GM18868 (cell line): ENCODE measurements around the gene PAIP2.
"Not testable (repeated sequence)": the region's sequence is repeated elsewhere in the genome, so short reads cannot be mapped to it uniquely, and the experiment has no call there.

Experiments
- ATAC-seq: cut with Tn5 transposase; IDR thresholded peaks from one replicate; pipeline ENCODE4 v1.9.1; 2021; ENCODE audit warnings: mild to moderate bottlenecking, moderate library complexity; ENCODE audit not compliant: unreplicated experiment

PAIP2 gene

DNA sequence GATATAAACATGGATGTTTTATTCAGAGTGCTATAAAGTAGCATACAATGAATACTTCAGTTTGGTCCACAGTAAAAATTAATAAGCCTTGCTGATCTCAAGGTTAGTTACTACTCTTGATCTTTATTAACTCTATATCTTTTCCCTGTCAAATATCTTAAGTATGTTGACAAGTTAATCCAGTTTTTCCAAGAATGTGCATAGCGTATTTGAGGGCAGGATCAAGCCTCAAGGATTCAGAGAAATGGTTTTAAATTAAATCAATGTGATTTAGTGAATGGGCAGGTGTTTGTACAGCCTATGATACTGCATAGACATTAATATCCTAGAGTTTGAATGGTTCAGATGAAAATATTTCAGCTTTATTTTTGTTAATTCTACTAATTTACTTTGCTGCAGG is 27.4 kb upstream of the PAIP2 start:
- ATAC-seq: no peak

DNA sequence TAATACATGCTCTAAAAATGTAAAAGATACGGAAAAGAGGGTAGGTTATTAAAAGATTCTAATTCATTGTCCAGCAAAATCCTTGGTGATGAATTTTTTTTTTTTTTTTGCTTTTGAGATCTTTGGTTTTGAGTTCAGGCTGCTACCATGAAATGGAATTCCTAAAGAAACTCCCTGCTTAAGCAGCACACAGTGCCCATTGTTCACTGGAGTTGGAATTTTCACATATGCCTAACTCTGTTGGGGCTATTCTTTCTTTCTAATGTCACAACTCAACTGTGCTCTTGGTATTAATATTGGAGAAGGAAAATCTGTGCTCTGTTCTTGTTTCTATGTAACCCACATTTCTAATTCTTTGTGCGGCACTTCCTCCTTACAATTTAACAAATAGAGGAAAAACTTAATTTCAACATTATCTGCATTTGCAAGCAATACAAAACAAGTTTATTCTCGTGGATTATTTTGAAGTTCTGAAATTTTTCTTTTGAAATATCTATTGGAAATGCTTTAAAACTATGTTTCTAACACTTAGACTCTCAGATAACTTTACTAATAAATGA is 26.5 kb upstream of the PAIP2 start:
- ATAC-seq: no peak

DNA sequence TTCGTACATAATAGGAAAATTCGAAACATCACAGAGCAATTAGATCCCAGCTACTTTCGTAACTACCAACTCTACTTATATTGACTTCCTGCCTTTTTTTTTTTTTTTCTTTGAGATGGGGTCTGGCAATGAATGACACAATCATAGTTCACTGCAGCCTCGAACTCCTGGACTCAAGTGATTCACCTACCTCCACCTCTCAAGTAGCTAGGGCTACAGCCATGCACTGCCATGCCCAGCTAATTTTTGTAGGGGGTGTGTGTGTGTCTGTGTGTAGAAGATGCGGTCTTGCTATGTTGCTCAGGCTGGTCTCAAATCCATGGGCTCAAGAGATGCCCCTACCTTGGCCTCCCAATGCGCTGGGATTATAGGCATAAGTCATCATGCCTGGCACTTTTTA is 5.8 kb upstream of the PAIP2 start:
- ATAC-seq: no peak

DNA sequence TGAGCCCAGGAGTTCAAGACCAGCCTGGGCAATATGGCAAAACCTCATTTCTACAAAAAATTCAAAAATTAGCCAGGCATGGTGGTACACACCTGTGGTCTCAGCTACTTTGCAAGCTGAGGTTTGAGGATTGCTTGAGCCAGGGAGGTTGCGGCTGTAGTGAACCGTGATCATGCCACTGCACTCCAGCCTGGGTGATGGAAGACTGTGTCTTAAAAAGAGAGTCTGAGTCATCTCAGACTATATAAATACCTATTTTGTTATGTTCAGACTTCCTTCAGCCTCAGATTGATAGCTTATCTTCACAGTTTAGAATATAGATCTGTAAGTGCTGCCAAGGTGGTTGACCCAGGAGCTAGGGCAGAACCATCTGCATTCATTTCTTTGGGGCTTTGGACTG is 1.6 kb upstream of the PAIP2 start:
- ATAC-seq: no peak

DNA sequence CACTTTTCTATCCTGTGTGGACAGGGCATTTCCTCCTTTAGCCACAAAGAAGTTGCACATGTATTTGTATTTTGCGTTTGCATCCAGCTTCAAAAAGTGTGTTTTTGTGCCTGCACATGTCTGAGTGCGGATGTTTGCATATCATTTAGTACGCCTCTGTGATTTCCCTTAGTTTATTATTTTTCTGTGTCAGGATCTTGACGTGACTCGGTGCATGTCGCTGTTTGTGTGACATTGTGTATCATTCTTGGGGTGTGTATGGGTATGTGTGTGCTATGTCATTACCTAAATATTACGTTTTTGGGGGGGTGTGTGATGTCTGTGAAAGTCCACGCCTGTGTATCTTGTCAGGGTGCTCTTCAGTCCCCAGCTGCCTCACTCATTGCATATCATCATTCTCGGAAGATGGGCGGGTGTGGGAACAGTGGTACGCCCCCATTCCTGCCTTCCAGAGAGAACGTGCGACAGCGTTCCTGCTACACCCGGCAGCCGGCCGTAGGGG is 416 bp upstream of the PAIP2 start:
- no peak for ATAC-seq

DNA sequence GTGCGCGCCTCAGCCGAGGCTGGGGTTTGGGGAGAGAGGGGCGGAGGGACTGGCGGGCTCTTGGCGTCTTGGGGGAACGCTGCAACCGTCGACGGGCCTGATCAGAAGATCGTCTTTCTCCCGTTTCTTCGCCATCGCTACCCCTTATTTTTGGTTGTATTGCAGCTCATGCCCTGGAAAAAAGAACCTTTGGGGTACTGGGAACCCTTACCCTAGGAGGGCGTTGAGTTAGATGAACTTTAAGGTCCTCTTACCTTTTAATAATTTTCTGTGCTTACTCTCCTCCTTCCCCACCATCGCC is 719 bp downstream of the PAIP2 start:
- ATAC-seq: peak; percentile 54

DNA sequence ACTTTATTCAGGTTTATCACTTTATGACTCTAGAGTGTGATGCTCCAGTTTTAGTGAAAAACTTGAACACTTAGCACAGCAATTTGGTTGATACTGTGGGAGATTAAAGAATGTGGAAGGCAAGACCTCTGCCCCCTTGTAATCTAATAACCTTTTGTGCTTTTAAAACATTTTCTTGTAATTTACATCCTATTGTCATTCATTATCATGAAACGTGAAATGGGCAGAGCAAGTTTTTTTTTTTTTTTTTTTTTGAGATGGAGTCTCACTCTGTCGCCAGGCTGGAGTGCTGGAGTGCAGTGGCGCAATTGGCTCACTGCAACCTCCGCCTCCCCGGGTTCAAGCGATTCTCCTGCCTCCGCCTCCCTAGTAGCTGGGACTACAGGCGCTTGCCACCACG is 1.8 kb downstream of the PAIP2 start:
- no peak for ATAC-seq

DNA sequence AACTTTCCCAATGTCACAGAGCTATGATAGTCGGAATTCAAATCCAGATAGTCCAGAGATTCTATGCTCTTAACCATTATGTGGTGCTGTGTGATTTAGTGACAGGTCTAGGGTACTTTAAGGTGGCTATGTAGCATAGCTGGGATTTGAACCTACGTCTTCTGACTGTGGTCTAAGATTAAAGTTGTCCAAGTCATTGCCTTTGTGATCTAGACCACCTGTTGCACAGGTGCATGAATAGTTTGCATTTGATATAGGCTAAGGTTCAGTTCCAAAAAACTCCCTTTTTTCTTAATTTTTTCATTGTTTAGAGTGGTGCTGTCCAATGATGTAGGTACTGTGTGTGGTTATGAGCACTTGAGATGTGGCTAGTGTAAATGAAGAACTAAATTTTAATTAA is 2.5 kb downstream of the PAIP2 start:
- no peak for ATAC-seq

DNA sequence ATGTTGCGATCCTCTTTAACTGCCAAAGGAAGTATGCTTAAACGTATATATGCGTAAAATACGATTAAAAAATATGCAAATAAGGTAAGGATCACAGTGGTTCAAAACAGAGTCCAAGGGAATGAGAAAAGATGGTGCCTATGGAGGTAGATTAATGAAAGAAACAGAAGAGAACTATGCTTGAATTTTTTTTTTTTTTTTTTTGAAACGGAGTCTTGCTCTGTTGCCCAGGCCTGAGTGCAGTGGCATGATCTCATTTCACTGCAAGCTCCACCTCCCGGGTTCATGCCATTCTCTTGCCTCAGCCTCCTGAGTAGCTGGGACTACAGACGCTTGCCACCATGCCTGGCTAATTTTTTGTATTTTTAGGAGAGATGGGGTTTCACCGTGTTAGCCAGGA is 3.8 kb downstream of the PAIP2 start:
- not testable (repeated sequence) for ATAC-seq

DNA sequence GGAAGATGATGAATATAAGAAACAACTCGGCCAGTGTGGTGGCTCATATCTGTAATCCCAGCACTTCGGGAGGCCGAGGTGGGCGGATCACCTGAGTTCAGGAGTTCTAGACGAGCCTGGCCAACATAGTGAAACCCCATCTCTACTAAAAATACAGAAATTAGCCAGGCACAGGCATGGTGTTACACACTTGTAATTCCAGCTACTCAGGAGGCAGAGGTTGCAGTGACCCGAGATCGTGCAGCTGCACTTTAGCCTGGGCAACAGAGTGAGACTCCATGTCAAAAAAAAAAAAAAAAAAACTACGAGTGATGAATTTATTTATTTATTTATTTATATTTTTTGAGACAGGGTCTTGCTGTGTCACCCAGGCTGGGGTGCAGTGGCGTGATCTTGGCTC is 6.2 kb downstream of the PAIP2 start:
- not testable (repeated sequence) for ATAC-seq

DNA sequence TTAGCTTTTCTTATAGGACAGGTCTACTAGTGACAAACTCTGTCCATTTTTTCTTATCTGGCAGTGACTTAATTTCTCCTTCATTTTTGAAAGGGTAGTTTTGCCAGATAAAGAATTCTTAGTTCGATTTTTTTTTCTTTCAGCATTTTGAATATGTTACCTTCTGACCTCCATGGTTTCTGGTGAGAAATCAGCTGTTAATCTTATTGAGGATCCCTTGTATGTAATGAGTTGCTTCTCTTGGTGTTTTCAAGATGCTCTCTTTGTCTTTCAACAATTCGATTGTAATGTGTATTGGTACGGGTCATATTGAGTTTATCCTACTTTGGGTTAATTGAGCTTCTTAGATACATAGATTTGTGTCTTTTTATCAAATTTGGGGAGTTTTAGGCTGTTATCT is 12.5 kb downstream of the PAIP2 start:
- no peak for ATAC-seq

DNA sequence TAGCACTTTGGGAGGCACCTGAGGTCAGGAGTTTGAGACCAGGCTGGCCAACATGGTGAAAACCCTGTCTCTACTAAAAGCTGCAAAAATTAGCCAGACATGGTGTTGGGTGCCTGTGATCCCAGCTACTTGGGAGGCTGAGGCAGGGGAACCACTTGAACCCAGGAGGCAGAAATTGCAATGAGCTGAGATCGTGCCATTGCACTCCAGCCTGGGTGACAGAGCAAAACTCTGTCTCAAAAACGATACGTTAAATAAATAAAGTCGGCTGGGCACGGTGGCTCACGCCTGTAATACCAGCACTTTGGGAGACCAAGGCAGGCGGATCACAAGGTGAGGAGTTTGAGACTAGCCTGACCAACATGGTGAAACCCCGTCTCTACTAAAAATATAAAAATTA is 14.2 kb downstream of the PAIP2 start:
- ATAC-seq: not testable (repeated sequence)

DNA sequence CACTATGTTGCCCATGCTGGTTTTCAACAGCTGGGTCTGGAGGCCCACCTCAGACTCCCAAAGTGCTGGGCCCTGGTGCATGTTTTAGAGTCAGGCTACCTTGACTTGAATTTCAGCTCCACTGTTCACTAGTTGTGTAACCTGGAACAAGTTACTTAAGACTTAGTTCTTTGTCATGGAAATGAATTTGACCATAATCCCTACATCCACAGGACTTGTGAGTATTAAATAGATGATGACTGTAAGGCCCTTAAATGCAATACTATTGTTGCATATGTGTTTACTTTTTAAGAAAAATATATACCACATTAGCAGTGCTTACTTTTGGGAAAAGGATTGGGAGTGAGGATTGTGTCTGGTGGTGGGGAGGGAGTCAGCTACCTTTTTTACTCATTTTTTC is 16.4 kb downstream of the PAIP2 start:
- no peak for ATAC-seq

DNA sequence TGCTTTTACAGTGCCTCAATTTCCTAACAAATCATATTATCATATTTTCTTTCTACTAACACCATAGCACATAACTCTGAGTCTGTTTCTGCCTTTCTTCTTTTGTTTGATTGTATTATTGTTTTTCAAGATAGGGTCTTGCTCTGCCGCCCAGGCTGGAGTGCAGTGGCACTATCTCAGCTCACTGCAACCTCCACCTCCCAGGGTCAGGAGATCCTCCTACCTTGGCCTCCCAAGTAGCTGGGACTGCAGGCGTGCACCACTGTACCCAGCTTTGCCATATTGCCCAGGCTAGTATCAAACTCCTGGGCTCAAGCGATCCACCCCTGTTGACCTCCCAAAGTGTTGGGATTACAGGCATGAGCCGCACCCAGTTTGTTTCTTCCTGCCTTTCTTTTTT is 18.7 kb downstream of the PAIP2 start:
- no peak for ATAC-seq

DNA sequence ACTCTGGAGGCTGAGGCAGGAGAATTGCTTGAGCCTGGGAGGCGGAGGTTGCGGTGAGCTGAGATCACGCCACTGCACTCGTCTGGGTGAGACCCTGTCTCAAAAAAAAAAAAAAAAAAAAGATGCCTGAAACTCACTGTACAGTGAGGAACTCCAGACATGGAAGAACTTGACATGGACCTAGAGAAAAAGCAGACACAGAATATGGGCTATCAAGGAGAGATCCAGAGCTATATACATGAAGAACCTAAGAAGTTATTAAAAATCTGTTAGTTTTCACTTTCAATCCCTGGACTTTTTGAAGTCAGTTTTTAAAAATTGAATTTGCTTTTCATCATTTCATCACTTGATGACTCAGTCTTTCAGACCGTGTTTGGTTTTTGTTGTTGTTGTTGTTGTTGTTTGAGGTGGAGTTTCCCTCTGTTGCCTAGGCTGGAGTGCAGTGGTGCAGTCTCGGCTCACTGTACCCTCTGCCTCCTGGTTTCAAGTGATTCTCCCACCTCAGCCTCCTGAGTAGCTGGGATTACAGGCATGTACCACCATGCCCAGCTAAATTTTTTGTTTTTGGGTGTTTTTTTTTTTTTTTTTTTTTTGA is 20.3 kb downstream of the PAIP2 start:
- no peak for ATAC-seq

DNA sequence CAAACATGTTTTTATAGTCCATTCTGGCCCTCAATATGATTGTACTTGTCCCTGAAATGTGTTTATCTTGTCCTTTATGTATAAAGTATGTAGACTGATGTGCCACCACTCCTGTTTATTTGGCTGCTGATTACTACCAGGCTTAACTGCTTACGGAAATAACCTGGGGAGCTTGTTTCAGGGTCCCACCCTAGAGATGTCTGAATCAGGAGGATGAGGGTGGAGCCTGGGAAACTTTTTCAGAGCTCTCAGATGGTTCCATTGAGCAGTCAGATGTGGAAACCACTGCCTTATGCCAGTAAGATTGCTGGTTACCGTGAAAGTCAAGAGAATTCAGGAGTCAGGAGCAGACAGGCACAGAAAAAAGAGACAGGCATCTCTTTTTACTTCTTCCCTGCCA is 22.3 kb downstream of the PAIP2 start:
- ATAC-seq: peak; percentile 49

DNA sequence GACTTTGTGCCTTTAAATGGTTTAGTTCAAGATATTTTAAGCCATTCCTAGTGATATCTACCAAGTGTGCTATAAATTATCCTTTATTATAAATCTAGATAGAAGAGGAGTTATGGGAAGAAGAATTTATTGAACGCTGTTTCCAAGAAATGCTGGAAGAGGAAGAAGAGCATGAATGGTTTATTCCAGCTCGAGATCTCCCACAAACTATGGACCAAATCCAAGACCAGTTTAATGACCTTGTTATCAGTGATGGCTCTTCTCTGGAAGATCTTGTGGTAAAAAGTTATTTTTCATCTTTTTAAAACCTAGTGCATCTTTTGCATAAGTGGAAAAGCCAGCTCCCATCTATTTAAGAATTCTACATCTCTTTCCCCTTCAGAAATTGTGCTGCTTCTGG is 22.8 kb downstream of the PAIP2 start:
- ATAC-seq: no peak

DNA sequence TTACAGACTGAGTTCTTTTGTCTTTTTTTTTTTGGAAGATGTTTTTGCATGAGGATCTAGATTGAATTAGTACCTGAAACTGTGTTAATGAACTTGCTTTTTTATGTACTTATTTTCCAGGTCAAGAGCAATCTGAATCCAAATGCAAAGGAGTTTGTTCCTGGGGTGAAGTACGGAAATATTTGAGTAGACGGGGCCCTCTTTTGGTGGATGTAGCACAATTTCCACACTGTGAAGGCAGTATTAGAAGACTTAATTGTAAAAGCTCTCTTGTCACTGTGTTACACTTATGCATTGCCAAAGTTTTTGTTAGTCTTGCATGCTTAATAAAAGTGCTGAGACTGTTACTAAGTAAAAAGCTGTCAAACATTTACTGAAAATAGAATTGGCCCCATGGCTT is 27.0 kb downstream of the PAIP2 start:
- ATAC-seq: no peak

DNA sequence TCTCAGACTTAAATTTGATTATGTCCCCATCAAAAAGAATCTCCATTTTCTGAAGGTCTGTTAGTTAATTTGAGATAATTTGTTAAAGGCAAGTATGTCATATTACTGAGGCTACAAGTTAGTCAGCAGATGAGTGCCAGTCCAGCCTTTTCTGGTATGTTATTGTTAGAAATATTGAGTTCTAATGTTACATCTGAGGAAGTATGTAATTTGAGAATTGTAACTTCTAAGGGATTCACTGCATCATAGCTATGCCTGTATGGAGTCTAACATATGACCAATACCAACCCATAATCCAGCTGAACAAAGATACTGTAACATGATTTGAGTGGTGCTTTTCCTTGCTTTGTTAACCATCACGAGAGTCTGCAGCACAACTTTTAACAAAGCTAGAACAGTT is 27.5 kb downstream of the PAIP2 start:
- ATAC-seq: no peak

DNA sequence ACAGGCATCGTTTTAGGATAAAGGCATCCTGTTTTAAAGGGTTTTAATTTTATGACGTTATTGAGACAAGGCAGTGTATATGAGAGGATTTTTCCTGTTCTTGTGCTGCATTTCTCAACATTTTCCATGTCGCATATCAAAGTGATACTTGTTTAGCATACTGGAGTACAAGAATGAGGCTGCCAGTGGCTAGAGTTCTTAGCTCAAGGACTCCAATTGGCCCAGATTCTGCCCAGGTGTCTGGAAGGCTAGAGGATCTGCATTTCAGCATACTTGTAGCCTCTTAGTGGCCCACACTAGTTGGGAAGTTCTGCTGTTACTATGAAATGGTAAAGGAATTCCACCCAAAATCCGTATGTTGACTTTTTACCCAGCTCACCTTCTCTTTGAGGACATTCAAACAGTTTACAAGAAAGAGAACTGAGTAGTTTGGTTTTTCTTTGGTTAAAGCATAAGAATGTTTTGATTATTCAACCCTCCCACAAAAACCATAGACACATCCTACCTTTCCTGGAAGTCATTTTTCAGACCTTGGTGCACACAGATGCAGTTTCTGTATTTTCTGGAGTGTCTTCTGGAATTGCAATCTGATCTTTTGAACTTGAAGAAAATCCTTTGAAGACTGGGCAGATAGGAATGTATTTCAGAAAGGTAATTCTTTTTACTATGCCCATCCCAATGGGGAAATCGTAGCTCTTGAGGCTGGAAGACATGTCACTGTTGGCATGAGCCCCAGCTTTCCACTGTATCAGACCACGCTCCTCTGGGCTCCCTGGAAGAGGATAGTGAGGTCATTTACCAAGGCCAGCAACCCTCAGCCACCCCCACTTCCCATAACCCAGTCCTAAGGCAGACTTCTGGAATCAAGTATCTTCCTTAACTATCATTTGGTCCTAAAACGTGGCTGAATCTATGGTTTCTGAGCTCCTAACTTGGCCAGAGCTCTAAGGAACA is 30.1 kb downstream of the PAIP2 start:
- no peak for ATAC-seq

DNA sequence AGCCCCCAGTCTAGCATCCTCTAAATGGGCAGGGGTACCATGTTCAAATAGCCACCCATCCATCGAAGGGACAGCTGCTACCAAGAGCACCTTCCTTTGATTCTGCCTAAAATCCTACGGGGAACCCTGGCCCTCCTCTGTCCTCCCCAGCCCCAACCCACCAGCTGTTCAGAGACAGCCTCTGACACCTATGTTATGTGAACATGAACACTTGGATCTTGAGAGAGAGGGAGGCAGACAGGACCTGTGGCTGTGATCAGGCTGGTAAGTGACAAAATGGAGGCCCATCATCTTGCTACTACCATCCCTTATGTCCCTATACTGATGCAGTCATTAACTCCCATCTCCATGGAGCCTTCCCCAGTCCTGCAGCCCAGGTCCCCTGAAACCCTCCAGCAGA is 33.3 kb downstream of the PAIP2 start:
- ATAC-seq: no peak

DNA sequence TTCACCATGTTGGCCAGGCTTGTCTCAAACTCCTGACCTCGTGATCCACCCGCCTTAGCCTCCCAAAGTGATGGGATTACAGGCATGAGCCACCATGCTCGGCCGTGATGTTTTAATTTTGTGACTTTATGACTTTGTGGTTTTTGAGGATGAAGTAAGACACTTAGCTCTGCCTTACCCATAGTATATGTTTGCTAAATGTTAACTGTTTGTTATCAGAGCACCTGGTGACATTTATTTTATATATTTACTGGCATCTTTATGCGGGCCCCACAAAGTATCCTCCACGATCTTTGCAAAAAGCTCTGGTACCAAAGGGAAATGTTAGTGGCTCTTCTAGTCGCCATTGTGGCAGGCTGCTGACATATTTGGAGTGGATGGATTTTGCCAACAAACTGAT is 34.7 kb downstream of the PAIP2 start:
- ATAC-seq: no peak
